Activated T-cell treated with anti-CD3 and anti-CD28 coated beads, Interleukin-2, amount 50 U/mL, for 24 hours (primary cell): ENCODE measurements around the gene GSTO2.

Experiments
- DNase-seq: peaks from one replicate; pipeline ENCODE4 v3.0.0-alpha.2; 2020
- H3K27ac Mint-ChIP-seq: 2 replicates; pipeline ENCODE4 v1.8.0; 2020; ENCODE audit warnings: mild to moderate bottlenecking, mixed read lengths
- H3K27me3 Mint-ChIP-seq: 2 replicates; pipeline ENCODE4 v1.8.0; 2020; ENCODE audit warnings: mixed read lengths
- H3K36me3 Mint-ChIP-seq: 2 replicates; pipeline ENCODE4 v1.8.0; 2020; ENCODE audit warnings: low read depth, mixed read lengths
- H3K4me1 Mint-ChIP-seq: 2 replicates; pipeline ENCODE4 v1.8.0; 2020; ENCODE audit warnings: low read depth, mixed read lengths
- H3K4me3 Mint-ChIP-seq: 2 replicates; pipeline ENCODE4 v1.8.0; 2020; ENCODE audit warnings: mild to moderate bottlenecking, moderate library complexity, mixed read lengths
- H3K9me3 Mint-ChIP-seq: 2 replicates; pipeline ENCODE4 v1.8.0; 2020; ENCODE audit warnings: mixed read lengths

GSTO2 gene

GRCh38 chr10:104284846-104285245 is 15.9 kb downstream of the GSTO2 start:
- no peak for DNase-seq
- Mint-ChIP-seq H3K27ac (no peak overlapping the region), H3K4me1 (no peaks in the 10 kb centered on the region), H3K27me3 (peaks cover 5% of the 10 kb centered on the region), H3K36me3 (no peaks in the 10 kb centered on the region), H3K4me3 (no peak overlapping the region), H3K9me3 (no peaks in the 10 kb centered on the region)

- H3K27me3 Mint-ChIP-seq = peaks cover 13% of the 10 kb centered on the region
- no peak overlapping the region for H3K27ac Mint-ChIP-seq
- no peak overlapping the region for H3K4me3 Mint-ChIP-seq
- peaks cover 6% of the 10 kb centered on the region for H3K4me1 Mint-ChIP-seq
- H3K36me3 Mint-ChIP-seq = no peaks in the 10 kb centered on the region
- no peak for DNase-seq
- no peaks in the 10 kb centered on the region for H3K9me3 Mint-ChIP-seq
Measured at GRCh38 chr10:104286939-104287338, 18.0 kb downstream of the GSTO2 start.

- Mint-ChIP-seq H3K27ac (no peak overlapping the region), H3K36me3 (no peaks in the 10 kb centered on the region), H3K27me3 (peaks cover 13% of the 10 kb centered on the region), H3K4me3 (no peak overlapping the region), H3K4me1 (peaks cover 14% of the 10 kb centered on the region), H3K9me3 (no peaks in the 10 kb centered on the region)
- DNase-seq = no peak
Measured at GRCh38 chr10:104288355-104288754, 19.4 kb downstream of the GSTO2 start.

- Mint-ChIP-seq H3K36me3 (no peaks in the 10 kb centered on the region), H3K4me3 (no peak overlapping the region), H3K9me3 (no peaks in the 10 kb centered on the region), H3K27ac (no peak overlapping the region), H3K27me3 (peaks cover 13% of the 10 kb centered on the region), H3K4me1 (peaks cover 14% of the 10 kb centered on the region)
- peak; percentile 90 for DNase-seq
Measured at GRCh38 chr10:104291439-104291951, 22.5 kb downstream of the GSTO2 start.

GRCh38 chr10:104293011-104293410 is 24.0 kb downstream of the GSTO2 start:
- peak overlapping the region; percentile 61 for H3K27ac Mint-ChIP-seq

GRCh38 chr10:104293781-104294321 is 24.9 kb downstream of the GSTO2 start:
- Mint-ChIP-seq H3K4me1 (peaks cover 17% of the 10 kb centered on the region), H3K27me3 (peaks cover 13% of the 10 kb centered on the region), H3K4me3 (no peak overlapping the region), H3K9me3 (no peaks in the 10 kb centered on the region), H3K27ac (no peak overlapping the region), H3K36me3 (no peaks in the 10 kb centered on the region)
- DNase-seq = no peak

More at GRCh38 chr10:104293011-104293410, 24.0 kb downstream of the GSTO2 start:
- Mint-ChIP-seq H3K4me3 (no peak overlapping the region), H3K9me3 (no peaks in the 10 kb centered on the region), H3K36me3 (no peaks in the 10 kb centered on the region), H3K27me3 (peaks cover 13% of the 10 kb centered on the region), H3K4me1 (peaks cover 17% of the 10 kb centered on the region)
- DNase-seq = no peak

GRCh38 chr10:104296687-104297436 is 27.9 kb downstream of the GSTO2 start:
- Mint-ChIP-seq H3K27me3 (no peaks in the 10 kb centered on the region), H3K36me3 (no peaks in the 10 kb centered on the region), H3K4me3 (no peak overlapping the region), H3K4me1 (peaks cover 34% of the 10 kb centered on the region), H3K9me3 (peaks cover 3% of the 10 kb centered on the region), H3K27ac (no peak overlapping the region)
- DNase-seq = no peak

- DNase-seq = peak; percentile 52
- peaks cover 32% of the 10 kb centered on the region for H3K4me1 Mint-ChIP-seq
- H3K27me3 Mint-ChIP-seq = no peaks in the 10 kb centered on the region
- H3K4me3 Mint-ChIP-seq = no peak overlapping the region
- peaks cover 8% of the 10 kb centered on the region for H3K9me3 Mint-ChIP-seq
- no peak overlapping the region for H3K27ac Mint-ChIP-seq
- no peaks in the 10 kb centered on the region for H3K36me3 Mint-ChIP-seq
Measured at GRCh38 chr10:104297697-104298660, 29.0 kb downstream of the GSTO2 start.

GRCh38 chr10:104299031-104299904 is 30.3 kb downstream of the GSTO2 start:
- Mint-ChIP-seq H3K9me3 (peaks cover 8% of the 10 kb centered on the region), H3K27me3 (no peaks in the 10 kb centered on the region), H3K4me3 (no peak overlapping the region), H3K36me3 (no peaks in the 10 kb centered on the region), H3K4me1 (peaks cover 41% of the 10 kb centered on the region), H3K27ac (peak overlapping the region; percentile 26)
- DNase-seq = no peak

- H3K4me1 Mint-ChIP-seq = peaks cover 48% of the 10 kb centered on the region
- H3K9me3 Mint-ChIP-seq = peaks cover 8% of the 10 kb centered on the region
- peak overlapping the region; percentile 78 for H3K27ac Mint-ChIP-seq
- H3K36me3 Mint-ChIP-seq = no peaks in the 10 kb centered on the region
- no peak for DNase-seq
- H3K27me3 Mint-ChIP-seq = no peaks in the 10 kb centered on the region
- peak overlapping the region; percentile 54 for H3K4me3 Mint-ChIP-seq
Measured at GRCh38 chr10:104300002-104300735, 31.2 kb downstream of the GSTO2 start.

GRCh38 chr10:104300736-104301292 is 31.8 kb downstream of the GSTO2 start:
- H3K36me3 Mint-ChIP-seq = no peaks in the 10 kb centered on the region
- H3K27ac Mint-ChIP-seq = peak overlapping the region; percentile 78
- H3K27me3 Mint-ChIP-seq = no peaks in the 10 kb centered on the region
- H3K4me1 Mint-ChIP-seq = peaks cover 53% of the 10 kb centered on the region
- H3K9me3 Mint-ChIP-seq = peaks cover 8% of the 10 kb centered on the region
- H3K4me3 Mint-ChIP-seq = peak overlapping the region; percentile 54
- peak; percentile 47 for DNase-seq

- H3K36me3 Mint-ChIP-seq = no peaks in the 10 kb centered on the region
- peaks cover 8% of the 10 kb centered on the region for H3K9me3 Mint-ChIP-seq
- H3K27ac Mint-ChIP-seq = no peak overlapping the region
- no peak overlapping the region for H3K4me3 Mint-ChIP-seq
- no peak for DNase-seq
- no peaks in the 10 kb centered on the region for H3K27me3 Mint-ChIP-seq
- H3K4me1 Mint-ChIP-seq = peaks cover 65% of the 10 kb centered on the region
Measured at GRCh38 chr10:104301907-104302690, 33.1 kb downstream of the GSTO2 start.
